Caco-2 (cell line): ENCODE data around the gene HADHA. TPM values are rescaled to one million over a fixed set of nuclear protein-coding genes. Genes with fewer than 3 reads are reported as not detected.

Experiments
- BruUV-seq: library from RNA; stranded (reverse); fragments of 400-500 nt; replicated peaks from 2 replicates; lab custom pipeline; 2021; lab: Mats Ljungman, UMichigan
- CTCF ChIA-PET: fragments of 300-600 bp; sonication (Branson Sonifier 250); formaldehyde crosslinking; loops from one replicate; lab custom pipeline; 2022; ENCODE audit warnings: antibody characterized with exemption; lab: Charles Lee
- POLR2A ChIA-PET: fragments of 300-600 bp; sonication (Branson Sonifier 250); formaldehyde crosslinking; loops from one replicate; lab custom pipeline; 2022; ENCODE audit warnings: antibody characterized with exemption; lab: Charles Lee
- DNase-seq, 2 experiments: peaks; one replicate each; pipeline versions ENCODE4 v3.0.0 to v3.0.0-alpha.2; 2020 to 2022
- H3K27me3 ChIP-seq: replicated peaks from 2 replicates; pipeline ENCODE4 v1.6.0; 2011; ENCODE audit warnings: low read length; ENCODE audit not compliant: control insufficient read depth, insufficient read depth
- H3K36me3 ChIP-seq: 2 replicates; pipeline ENCODE4 v1.5.1; 2011; ENCODE audit warnings: low read length; ENCODE audit not compliant: control insufficient read depth, insufficient read depth
- H3K4me1 ChIP-seq: fragments of 250-450 bp; sonication (Bioruptor Pico); 2 replicates; pipeline ENCODE4 v1.5.1; 2020; ENCODE audit warnings: mild to moderate bottlenecking
- H3K4me3 ChIP-seq: 2 replicates; pipeline ENCODE4 v1.5.1; 2011; ENCODE audit warnings: low read depth, mild to moderate bottlenecking, control low read depth, low read length
- H3K9me3 ChIP-seq: fragments of 250-450 bp; sonication (Bioruptor Pico); 2 replicates; pipeline ENCODE4 v1.5.1; 2020; ENCODE audit warnings: mild to moderate bottlenecking, moderate library complexity
- H3K27ac Mint-ChIP-seq: one replicate; pipeline ENCODE4 v1.8.0; 2022; ENCODE audit warnings: mixed read lengths; ENCODE audit not compliant: unreplicated experiment
- H3K27me3 Mint-ChIP-seq: one replicate; pipeline ENCODE4 v1.8.0; 2022; ENCODE audit warnings: mixed read lengths; ENCODE audit not compliant: insufficient read depth, unreplicated experiment
- H3K36me3 Mint-ChIP-seq: one replicate; pipeline ENCODE4 v1.8.0; 2022; ENCODE audit warnings: mild to moderate bottlenecking, mixed read lengths; ENCODE audit not compliant: insufficient read depth, unreplicated experiment
- H3K4me1 Mint-ChIP-seq: one replicate; pipeline ENCODE4 v1.8.0; 2022; ENCODE audit warnings: low read depth, mixed read lengths; ENCODE audit not compliant: unreplicated experiment
- H3K4me3 Mint-ChIP-seq: one replicate; pipeline ENCODE4 v1.8.0; 2022; ENCODE audit warnings: mild to moderate bottlenecking, moderate library complexity, mixed read lengths; ENCODE audit not compliant: unreplicated experiment
- H3K9me3 Mint-ChIP-seq: one replicate; pipeline ENCODE4 v1.8.0; 2022; ENCODE audit warnings: mixed read lengths; ENCODE audit not compliant: unreplicated experiment
- intact Hi-C: fragments of 100-400 bp; cut with micrococcal nuclease; formaldehyde crosslinking; loops from one replicate; pipeline ENCODE4 v1.10.0; 2022; ENCODE audit not compliant: unreplicated experiment
- total RNA-seq: library from RNA; stranded (reverse); gene quantifications from 2 replicates; pipeline ENCODE4 v1.2.3, GENCODE V29; 2022
- TF ChIP-seq, protein P1 (sequence below), 2 experiments: fragments of 200-600 bp in 1 of 2; IDR thresholded peaks; 1 replicate in 1 of 2; 2 replicates in 1 of 2; pipeline versions ENCODE4 v1.5.1 to v1.8.0; 2011 to 2022; ENCODE audit warnings: antibody characterized with exemption in 1 of 2, control low read depth in 1 of 2, inconsistent platforms in 1 of 2, low read depth in 1 of 2, low read length in 1 of 2, mild to moderate bottlenecking in 1 of 2, moderate library complexity in 1 of 2; ENCODE audit not compliant: insufficient read depth in 1 of 2, severe bottlenecking in 1 of 2, unreplicated experiment in 1 of 2

The HADHA gene
- total RNA-seq, 1 experiment from 2014 or later = 143 TPM

DNA sequence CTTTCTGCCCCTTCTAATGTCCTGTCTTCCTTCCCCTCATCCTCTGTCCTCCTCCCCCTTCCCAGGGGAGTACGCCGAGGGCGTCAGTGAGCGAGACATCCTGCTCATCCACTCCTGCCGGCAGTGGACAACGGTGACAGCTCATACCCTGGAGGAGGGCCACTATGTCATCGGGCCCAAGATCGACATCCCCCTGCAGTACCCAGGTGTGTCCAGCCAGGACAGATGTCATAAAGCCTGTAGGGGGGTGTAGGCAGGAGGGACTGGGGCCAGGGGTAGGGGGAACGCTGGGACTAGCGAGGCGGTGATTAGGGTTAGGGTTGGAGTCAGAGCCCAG lies 68.2 kb downstream of the HADHA start:
- TF ChIP-seq, protein P1, sequence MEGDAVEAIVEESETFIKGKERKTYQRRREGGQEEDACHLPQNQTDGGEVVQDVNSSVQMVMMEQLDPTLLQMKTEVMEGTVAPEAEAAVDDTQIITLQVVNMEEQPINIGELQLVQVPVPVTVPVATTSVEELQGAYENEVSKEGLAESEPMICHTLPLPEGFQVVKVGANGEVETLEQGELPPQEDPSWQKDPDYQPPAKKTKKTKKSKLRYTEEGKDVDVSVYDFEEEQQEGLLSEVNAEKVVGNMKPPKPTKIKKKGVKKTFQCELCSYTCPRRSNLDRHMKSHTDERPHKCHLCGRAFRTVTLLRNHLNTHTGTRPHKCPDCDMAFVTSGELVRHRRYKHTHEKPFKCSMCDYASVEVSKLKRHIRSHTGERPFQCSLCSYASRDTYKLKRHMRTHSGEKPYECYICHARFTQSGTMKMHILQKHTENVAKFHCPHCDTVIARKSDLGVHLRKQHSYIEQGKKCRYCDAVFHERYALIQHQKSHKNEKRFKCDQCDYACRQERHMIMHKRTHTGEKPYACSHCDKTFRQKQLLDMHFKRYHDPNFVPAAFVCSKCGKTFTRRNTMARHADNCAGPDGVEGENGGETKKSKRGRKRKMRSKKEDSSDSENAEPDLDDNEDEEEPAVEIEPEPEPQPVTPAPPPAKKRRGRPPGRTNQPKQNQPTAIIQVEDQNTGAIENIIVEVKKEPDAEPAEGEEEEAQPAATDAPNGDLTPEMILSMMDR (IDR thresholded peaks at IDR 0.05; ENCODE audit: insufficient read depth in 1 of 2, low read depth in 1 of 2, low read length in 1 of 2, severe bottlenecking in 1 of 2, unreplicated experiment in 1 of 2) = no peak
- H3K4me3 ChIP-seq = no peak overlapping the region
- Mint-ChIP-seq H3K27ac (no peak overlapping the region), H3K4me3 (no peak overlapping the region), H3K36me3 (peaks cover 5% of the 10 kb centered on the region), H3K9me3 (no peaks in the 10 kb centered on the region), H3K27me3 (peaks cover 4% of the 10 kb centered on the region), H3K4me1 (peaks cover 15% of the 10 kb centered on the region)
- ChIA-PET POLR2A (no interaction called here), CTCF (interaction anchor here (0.6 kb wide), 1 partner anchor 9 kb away, joined by 3 read pairs; no protein-coding TSS in a partner anchor)
- H3K27me3 ChIP-seq = no peaks in the 10 kb centered on the region
- peaks cover 4% of the 10 kb centered on the region; the same call in 1 of the 2 replicates for H3K4me1 ChIP-seq
- peak in 1 of 2 experiments; percentile 33 for DNase-seq
- intact Hi-C loops = no loop called here
- H3K36me3 ChIP-seq = peaks cover 2% of the 10 kb centered on the region; the same call in 1 of the 2 replicates
- BruUV-seq = no TSS peak
- H3K9me3 ChIP-seq = no peaks in the 10 kb centered on the region

DNA sequence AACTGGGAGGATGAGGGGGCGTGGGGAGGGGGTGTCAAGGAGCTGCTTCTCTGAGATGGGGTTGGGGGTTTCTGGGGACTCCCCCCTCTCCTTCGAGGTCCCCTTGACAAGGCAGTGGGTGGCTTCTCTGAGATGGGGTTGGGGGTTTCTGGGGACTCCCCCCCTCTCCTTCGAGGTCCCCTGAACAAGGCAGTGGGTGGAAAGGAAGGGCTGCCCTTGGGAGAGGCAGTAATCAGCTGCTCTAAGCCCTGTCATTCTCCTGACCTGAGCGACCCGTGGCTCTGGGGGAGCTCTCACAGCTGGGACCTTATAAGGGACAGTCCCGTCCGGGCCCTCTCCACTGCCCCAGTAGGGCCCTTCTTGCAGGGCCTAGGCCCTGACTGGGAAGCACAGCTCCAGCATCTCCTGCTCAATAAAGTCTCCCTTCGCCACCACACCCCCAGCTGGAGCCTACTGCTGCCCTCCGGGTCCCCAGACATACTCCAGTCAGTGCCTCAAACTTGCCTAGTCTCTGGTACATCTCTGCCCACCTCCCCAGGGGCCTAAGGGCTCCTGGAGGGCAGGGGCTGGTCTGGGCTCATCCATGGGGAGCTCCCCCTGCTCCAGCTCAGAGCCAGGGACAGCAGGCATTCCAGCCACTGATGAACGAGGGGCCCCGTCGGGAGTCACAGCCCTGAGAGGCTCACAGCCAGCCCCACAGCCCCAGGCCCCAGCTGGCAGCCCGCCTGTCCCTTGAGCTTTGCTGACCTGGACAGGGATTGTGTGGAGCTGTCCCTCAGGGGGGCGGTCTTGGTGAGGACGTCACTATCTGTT lies 68.8 kb downstream of the HADHA start:
- TF ChIP-seq, protein P1 (IDR thresholded peaks at IDR 0.05; ENCODE audit: insufficient read depth in 1 of 2, low read depth in 1 of 2, low read length in 1 of 2, severe bottlenecking in 1 of 2, unreplicated experiment in 1 of 2) = no peak
- no peaks in the 10 kb centered on the region for H3K9me3 ChIP-seq
- Mint-ChIP-seq H3K4me1 (peaks cover 15% of the 10 kb centered on the region), H3K9me3 (no peaks in the 10 kb centered on the region), H3K27me3 (peaks cover 4% of the 10 kb centered on the region), H3K4me3 (no peak overlapping the region), H3K27ac (no peak overlapping the region), H3K36me3 (peaks cover 5% of the 10 kb centered on the region)
- intact Hi-C loops = no loop called here
- H3K27me3 ChIP-seq = no peaks in the 10 kb centered on the region
- H3K36me3 ChIP-seq = peaks cover 2% of the 10 kb centered on the region; the same call in 1 of the 2 replicates
- BruUV-seq = no TSS peak
- CTCF ChIA-PET = interaction anchor here (0.6 to 0.9 kb wide), 2 partner anchors 8 to 9 kb away, joined by 3 to 5 read pairs; no protein-coding TSS in a partner anchor
- peak in 1 of 2 experiments; percentile 27 for DNase-seq
- no peak overlapping the region for H3K4me3 ChIP-seq
- H3K4me1 ChIP-seq = peaks cover 4% of the 10 kb centered on the region; the same call in 1 of the 2 replicates
- POLR2A ChIA-PET = no interaction called here

DNA sequence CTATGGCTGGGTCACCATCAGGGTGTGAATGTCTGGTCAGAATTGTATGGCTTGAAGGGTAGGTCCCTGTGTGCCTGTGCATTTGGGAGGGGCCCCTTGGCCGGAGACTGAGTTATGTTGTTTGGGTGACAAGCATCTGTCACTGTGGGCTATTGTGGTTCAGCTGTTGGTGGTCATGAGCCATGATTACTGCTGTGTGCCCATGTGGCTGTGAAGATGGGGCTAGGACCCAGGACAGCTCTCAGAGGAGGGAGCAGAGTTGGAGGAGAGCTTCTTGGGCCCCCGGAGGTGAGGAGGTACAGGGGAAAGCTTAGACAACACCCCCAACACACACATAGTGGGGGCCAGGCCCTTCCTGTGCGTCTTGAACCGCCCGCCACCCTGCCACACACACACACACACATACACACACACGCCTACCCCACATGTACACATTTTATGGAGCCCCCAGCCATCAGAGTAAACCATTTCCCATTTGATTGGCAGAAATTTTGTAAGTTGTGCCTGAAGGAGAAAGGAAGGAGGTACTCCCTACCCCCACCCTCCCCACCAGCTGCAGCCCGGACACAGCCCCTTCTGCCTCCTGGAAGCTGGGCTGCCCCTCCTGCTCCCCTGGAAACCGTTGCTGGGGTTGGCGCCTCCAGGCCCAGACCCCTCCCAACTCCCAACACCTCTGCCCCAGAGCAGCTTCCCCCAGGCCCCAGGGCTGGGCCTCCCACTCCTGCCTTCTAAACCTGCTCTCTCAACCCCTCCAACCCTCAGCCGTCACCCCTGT lies 69.6 kb downstream of the HADHA start:
- Mint-ChIP-seq H3K27me3 (peaks cover 4% of the 10 kb centered on the region), H3K27ac (peak overlapping the region; percentile 30), H3K36me3 (peaks cover 5% of the 10 kb centered on the region), H3K4me1 (peaks cover 15% of the 10 kb centered on the region), H3K4me3 (peak overlapping the region; percentile 65), H3K9me3 (no peaks in the 10 kb centered on the region)
- DNase-seq = peak in 1 of 2 experiments; percentile 29
- POLR2A ChIA-PET = no interaction called here
- no TSS peak for BruUV-seq
- Histone ChIP-seq H3K4me1 (peaks cover 4% of the 10 kb centered on the region; the same call in 1 of the 2 replicates), H3K4me3 (no peak overlapping the region), H3K9me3 (no peaks in the 10 kb centered on the region), H3K36me3 (peaks cover 2% of the 10 kb centered on the region; the same call in 1 of the 2 replicates), H3K27me3 (no peaks in the 10 kb centered on the region)
- TF ChIP-seq, protein P1 (IDR thresholded peaks at IDR 0.05; ENCODE audit: insufficient read depth in 1 of 2, low read depth in 1 of 2, low read length in 1 of 2, severe bottlenecking in 1 of 2, unreplicated experiment in 1 of 2) = no peak
- CTCF ChIA-PET = interaction anchor here (0.6 to 0.9 kb wide), 3 partner anchors 10 to 49 kb away, joined by 3 to 5 read pairs (median 3); no protein-coding TSS in a partner anchor
- intact Hi-C loops = no loop called here
